ENCODE results near the gene DBP.
A peak's percentile ranks its signal among the peaks of the same experiment; 100 is the strongest.

Gene DBP

DNA sequence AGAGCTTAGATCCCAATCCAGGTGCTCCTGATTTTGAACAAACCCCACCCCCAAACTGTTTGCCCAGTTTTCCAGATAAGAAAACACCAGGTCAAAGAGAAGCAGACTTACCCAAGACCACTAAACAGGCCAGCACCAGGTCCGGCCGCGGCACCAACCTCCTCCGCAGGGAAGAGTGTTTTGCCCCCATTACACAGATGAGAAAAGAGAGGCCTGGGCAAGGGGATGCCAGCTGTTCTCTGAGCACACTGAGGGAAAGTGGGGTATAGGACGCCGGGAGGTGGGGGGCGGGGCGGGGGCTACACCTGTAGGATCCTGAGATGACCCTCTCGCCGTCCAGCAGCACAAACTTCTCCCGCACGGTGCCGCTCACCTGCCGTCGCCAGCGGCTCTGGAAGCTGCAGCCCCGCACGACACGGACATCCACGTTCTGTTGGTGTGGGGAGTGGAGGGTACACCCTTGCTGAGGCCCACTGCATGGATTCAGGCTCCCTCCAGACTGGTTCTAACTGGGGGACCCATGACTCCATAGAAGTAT, 27.5 kb downstream of the DBP start:
- no peak for DNase-seq (ENCODE audit: low spot score)

DNA sequence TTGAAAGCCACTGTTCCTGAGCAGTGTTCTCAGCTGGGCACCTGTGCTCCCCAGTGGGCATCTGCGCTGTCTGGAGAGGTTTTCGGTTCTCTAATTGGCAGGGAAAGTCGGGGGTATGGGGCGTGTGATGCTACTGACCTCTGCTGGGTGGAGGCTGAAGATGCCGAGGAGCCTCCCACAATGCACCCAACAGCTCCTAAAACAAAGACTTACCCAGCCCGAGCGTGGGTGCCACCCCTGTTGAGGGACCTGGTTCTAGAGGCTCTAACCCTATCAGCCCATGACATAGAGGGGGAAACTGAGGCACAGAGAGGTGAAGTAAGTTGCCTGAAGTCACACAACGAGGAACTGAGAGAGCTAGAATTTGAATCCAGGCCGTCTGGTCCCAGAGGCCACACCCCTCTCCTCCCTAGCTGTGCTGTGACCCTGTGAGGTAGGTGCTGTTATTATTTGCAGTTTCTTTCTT, 28.3 kb downstream of the DBP start:
- peak; percentile 62 for DNase-seq (ENCODE audit: low spot score)

DNA sequence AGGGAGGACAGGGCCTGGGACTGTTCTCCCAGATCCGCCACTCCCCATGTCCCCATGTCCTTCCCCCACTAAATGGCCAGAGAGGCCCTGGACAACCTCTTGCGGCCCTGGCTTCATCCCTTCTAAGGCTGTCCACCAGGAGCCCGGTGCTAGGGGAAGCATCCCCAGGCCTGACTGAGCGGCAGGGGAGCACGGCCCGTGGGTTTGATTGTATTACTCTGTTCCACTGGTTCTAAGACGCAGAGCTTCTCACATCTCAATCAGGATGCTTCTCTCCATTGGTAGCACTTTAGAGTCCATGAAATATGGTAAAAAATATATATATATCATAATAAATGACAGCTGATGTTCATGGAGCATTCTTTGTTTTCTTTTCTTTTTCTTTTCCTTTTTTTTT, 29.8 kb downstream of the DBP start:
- DNase-seq (ENCODE audit: low spot score) = no peak

DNA sequence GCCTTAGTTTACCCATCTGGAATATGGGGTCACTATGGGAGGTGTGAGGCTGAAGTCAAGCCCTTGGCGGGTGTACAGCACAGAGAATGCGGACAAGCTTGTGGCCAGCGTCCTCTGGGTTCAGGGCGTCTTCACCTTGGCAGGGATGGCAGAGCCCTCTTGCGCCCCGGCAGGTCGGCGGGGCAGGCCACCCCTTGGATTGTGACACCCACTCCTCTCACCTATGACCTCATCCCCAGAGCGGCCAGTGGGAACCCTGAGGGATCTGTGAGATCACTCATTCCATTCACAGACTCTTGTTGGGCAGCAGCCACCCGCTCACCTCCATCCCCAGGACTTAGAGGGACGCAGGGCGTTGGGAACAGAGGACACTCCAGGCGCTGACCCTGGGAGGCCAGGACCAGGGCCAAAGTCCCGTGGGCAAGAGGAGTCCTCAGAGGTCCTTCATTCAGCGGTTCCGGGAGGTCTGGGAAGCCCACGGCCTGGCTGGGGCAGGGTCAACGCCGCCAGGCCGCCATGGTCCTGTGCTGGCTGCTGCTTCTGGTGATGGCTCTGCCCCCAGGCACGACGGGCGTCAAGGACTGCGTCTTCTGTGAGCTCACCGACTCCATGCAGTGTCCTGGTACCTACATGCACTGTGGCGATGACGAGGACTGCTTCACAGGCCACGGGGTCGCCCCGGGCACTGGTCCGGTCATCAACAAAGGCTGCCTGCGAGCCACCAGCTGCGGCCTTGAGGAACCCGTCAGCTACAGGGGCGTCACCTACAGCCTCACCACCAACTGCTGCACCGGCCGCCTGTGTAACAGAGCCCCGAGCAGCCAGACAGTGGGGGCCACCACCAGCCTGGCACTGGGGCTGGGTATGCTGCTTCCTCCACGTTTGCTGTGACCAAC, 30.5 kb downstream of the DBP start, which contains the start of gene SPACA4:
Gene SPACA4 (plus strand): TSS at position 280 of the 896 bp plus-strand sequence. CDS start 237 bp downstream, at position 517.
- no peak for DNase-seq (ENCODE audit: low spot score)

DNA sequence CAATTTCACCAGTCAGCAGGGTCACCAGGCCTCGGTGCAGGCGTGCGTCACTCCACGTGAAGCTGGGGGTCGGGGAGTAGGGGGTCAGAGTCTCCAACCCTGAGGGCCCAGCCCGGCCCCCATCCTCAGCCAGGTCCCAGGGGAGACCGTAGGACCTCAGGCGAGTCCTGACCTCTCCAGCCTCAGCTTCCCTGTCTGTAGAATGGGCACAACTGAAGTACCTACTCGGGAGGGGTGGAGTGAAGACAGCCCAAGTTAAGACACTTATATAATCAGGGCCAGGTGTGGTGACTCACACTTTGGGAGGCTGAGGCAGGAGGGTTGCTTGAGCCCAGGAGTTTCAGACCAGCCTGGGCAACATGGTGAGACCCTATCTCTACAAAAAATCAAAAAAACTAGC, 33.3 kb downstream of the DBP start:
- DNase-seq (ENCODE audit: low spot score) = no peak

DNA sequence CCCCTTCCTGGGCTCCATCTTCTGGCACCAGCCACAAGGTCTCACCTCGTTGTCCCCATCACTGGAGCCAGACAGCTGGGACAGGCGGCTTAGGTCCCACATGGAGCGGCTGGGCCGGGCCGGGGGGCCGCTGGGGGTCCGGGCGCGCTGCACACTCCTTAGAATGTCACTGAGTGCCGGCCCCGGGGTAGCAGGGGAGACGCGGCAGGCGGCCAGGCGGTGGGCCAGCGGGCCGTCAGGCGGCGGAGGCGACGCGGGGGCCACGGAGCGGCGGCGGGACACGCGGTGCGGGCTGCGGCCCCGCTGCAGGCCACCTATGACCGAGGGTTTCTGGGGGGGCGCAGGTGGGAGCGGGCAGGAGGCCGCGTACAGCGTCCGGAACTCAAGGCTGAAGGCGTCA, 33.7 kb downstream of the DBP start:
- DNase-seq (ENCODE audit: low spot score) = no peak

DNA sequence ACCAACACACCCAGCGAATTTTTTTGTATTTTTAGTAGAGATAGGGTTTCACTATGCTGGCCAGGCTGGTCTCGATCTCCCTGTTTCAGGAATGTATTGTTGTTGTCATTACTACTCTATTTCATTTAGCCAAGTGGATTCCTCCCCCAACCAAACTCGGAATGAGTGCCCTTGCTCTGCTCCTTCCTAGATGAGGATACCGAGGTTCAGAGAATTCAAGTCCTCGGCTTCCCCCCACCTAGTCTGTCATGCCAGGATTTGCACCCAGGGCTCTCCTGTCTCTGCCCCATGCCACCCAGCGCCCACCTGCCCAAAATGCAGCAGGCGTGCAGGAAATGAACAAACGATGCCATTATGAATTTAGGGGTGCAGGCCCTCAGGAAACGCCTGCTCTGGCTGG, 34.2 kb downstream of the DBP start:
- DNase-seq (ENCODE audit: low spot score) = no peak

DNA sequence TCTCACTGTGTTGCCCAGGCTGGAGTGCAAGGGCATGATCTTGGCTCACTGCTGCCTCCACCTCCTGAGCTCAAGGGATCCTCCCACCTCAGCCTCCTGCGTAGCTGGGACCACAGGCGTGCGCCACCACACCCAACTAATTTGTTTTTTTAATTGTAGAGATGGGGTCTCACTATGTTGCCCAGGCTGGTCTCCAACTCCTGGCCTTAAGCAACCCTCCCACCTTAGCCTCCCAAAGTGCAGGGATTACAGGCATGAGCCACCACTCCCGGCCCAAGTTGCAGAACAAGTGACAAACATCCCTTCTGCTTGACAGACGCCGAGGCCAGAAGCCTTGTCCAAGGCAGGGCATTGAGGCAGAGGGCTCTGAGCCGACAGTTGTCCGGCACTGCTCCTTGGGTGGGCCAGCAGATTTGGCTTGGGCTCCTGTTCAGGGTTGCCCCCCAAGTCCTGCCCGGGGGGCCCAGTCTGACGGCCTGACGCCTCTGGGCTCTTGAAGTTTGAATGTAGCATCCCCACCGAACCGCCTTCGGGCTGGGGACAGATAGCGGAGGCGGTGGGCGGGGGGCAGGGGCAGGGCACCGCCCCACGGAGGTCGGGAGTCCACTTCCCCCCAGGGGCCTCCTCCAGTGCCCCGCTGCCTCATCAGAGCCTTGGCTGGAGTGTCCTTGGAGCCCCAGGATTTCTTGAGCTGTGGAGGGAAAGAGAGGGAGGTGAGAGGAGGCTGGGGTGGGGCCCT, 36.3 kb downstream of the DBP start:
- DNase-seq (ENCODE audit: low spot score) = no peak

DNA sequence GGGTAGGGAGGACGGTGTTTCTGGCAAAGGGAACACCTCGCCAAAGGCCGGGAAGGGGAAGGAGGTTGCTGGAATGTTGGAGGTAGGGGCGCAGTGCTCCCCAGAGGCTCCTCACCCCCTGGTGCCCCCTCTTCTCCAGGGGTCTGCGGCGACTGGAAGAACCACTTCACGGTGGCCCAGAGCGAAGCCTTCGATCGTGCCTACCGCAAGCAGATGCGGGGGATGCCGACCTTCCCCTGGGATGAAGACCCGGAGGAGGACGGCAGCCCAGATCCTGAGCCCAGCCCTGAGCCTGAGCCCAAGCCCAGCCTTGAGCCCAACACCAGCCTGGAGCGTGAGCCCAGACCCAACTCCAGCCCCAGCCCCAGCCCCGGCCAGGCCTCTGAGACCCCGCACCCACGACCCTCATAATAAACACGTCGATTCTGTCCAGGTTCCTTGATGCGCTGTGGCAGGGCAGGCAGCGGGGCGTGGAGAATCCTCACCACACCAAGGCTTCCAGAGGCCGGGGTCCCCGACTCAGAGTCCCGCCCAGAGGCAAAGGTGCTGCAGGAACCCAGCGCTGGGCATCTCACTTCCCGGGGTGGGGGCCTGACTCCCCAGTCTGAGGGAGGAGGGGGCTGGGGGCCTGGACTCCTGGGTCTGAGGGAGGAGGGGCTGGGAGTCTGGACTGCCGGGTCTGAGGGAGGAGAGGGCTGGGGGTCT, 38.0 kb downstream of the DBP start:
- no peak for DNase-seq (ENCODE audit: low spot score)

DNA sequence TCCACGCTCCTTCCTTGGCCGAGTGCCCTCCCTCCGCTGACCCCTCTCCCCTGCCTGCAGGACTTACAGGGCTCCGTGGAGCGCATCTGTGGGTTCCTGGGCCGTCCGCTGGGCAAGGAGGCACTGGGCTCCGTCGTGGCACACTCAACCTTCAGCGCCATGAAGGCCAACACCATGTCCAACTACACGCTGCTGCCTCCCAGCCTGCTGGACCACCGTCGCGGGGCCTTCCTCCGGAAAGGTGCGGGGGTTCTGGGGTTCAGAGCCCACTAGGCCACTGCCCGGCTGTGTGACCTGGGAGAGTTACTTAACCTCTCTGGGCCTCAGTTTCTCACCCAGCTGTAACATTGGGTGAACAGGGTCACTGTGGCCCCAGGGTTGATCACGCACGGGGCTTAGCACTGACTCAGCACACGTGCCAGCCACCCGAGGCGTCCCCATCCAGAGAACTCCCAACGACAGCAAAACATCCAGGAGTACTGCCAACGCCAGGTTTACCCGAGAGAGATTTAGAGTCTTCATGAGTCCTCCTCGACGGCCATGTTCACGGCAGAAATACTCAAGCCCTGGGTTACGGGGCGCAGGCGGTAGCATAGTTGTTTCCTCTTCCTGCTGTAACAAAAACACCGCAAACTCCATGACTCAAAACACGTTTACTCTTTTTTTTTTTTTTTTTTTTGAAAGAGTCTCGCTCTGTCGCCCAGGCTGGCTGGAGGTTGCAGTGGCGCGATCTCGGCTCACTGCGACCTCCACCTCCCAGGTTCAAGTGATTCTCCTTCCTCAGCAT, 40.3 kb downstream of the DBP start:
- peak; percentile 57 for DNase-seq (ENCODE audit: low spot score)

DNA sequence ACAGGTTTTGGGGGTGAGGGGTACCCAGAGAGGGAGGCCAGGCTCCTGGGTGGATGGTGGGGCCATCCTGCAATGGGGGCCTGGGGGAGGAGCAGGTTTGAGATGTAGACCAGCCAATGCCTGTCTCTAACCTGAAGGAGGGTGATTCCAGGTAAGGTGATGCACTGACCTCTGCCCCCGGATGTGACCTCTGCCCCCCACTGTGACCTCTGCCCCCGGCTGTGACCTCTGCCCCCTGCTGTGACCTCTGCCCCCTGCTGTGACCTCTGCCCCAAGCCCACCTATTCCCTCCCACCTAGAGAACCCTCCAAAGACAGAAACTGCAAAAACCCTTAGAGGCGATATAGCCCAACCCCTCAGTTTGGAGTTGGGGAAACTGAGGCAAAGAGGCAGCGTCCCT, 40.9 kb downstream of the DBP start:
- DNase-seq (ENCODE audit: low spot score) = no peak

DNA sequence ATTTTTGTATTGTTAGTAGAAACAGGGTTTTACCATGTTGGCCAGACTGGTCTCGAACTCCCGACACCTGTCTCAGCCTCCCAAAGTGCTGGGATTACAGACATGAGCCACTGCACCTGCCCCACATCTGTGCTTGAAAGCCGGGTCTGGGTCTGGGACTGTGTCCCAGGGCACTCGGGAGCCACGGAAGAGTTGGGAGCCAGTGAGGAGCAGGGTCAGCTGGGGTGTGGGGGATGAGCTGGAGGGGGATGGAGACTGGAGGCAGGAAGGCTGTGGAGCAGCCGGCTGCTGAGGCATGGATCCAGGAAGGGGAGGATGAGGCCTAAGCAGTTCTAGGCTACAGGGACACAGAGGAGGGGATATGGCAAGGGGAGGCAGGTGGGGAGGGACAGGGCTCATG, 41.3 kb downstream of the DBP start:
- DNase-seq (ENCODE audit: low spot score) = no peak

DNA sequence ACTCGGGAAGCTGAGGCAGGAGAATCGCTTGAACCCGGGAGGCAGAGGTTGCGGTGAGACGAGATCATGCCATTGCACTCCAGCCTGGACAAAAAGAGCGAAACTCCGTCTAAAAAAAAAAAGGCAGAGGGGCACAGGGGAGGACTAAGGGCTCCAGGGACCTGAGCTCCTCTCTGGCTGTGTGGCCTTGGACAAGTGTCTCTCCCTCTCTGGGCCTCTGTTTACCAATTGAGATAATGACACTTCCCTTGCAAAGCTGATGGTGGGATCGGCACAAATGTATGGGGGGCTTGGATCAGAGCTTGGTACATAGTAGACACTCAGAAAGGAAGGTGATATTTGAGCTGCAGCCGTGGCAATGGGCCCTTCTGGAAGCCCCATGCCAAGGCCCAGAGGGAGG, 42.0 kb downstream of the DBP start:
- no peak for DNase-seq (ENCODE audit: low spot score)

DNA sequence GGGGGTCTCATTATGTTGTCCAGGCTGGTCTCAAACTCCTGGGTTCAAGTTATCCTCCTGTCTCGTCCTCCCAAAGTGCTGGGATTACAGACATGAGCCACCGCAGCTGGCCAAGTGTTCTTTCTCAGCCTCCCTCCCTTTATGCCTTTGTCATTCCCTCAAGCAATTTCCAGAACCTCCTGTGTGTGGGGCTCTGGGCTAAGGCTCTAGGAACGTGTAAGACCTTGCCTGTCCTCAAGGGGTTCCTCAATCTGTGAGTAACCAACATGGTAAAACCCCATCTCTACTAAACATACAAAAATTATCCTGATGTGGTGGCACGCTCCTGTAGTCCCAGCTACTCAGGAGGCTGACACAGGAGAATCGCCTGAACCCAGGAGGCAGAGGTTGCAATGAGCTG, 46.2 kb downstream of the DBP start:
- no peak for DNase-seq (ENCODE audit: low spot score)

DNA sequence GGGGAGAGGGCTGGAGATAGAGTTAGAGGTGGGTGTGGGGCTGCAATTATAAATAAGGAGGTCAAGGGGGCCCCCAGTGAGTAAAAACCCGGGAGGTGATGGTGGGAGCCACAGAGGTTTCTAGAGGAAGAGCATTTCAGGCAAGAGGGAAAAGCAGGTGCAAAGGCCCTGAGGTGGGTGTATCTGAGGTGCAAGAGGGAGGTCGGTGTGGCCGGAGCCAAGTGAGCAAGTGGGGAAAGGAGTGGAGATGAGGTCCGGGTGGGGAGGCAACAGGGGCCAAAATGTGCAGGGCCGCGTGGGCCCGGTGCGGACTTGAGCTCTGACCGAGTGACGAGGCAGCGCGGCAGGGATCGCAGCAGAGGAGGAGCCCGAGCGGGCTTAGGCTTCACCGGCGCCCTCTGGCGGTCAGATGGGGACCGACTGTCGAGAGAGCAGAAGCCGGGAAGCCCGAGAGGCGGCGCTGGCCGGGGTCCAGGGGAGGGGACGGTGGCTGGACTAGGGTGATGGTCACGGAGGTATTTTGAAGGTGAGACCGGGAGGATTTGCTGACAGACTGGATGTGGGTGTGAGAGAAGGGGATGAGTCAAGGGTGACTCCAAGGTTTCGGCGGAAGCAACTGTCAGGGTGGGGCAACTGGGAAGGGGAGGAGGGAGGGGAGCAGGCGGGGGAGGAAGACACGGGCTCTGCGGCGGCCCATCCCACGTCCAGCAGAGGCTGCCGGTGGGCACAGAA, 48.3 kb downstream of the DBP start:
- peak; percentile 86 for DNase-seq (ENCODE audit: low spot score)

DNA sequence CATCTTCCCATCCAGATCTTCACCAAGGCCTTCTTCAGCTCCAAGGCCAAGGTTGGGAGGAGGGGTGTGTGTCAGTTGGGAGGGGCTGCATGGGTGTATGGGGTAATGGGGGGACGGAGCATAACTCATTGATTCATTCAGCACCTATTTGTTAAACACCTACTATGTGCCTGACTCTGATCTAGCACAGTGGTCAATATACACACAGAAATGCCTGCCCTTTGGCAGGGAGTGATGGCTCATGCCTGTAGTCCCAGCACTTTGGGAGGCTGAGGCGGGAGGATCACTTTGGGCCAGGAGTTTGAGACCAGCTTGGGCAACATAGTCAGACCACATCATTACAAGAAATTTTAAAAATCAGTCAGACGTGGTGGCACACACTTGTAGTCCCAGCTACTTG, 49.8 kb downstream of the DBP start:
- no peak for DNase-seq (ENCODE audit: low spot score)

DNA sequence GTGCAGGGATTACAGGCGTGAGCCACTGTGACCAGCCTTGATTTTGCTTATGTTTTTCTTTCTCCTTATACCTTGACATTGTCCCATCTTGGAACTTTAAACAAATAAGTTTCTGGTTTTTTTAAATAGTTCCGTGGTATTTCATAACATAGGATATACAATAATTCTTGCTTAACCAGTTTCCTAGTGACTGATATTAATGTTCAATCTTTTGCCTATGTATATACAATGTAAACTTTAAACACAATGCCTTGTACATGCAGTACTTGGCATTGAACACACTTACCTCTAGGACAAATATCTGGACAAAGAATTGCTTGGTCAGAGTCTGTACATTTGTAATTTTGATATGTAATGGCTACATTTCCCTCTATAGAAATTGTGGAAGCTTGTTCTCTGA, 55.0 kb downstream of the DBP start:
- no peak for DNase-seq (ENCODE audit: low spot score)
